Measurements from ENCODE around the gene CTNND2. TPM values are rescaled to one million over a fixed set of nuclear protein-coding genes. Genes with fewer than 3 reads are reported as not detected.
"Not testable (repeated sequence)": the region's sequence is repeated elsewhere in the genome, so short reads cannot be mapped to it uniquely, and the experiment has no call there.

CTNND2 gene
- total RNA-seq, 1 donor, result 1.9 TPM

GRCh38 chr5:11853796-11854195 lies 50.5 kb downstream of the CTNND2 start:
- TF ChIP-seq CTCF (IDR thresholded peaks at IDR 0.05; ENCODE audit: insufficient read depth, low read length), result no peak
- H3K4me3 ChIP-seq (ENCODE audit: low read depth, low read length), result no peak overlapping the region
- no peak for DNase-seq (ENCODE audit: low read depth)

- no peak overlapping the region for H3K4me3 ChIP-seq (ENCODE audit: low read depth, low read length)
- no peak for TF ChIP-seq CTCF (IDR thresholded peaks at IDR 0.05; ENCODE audit: insufficient read depth, low read length)
- DNase-seq (ENCODE audit: low read depth), result no peak
Observed at GRCh38 chr5:11853140-11853539, 51.1 kb downstream of the CTNND2 start.

GRCh38 chr5:11852717-11853087 lies 51.5 kb downstream of the CTNND2 start:
- no peak for DNase-seq (ENCODE audit: low read depth)
- H3K4me3 ChIP-seq (ENCODE audit: low read depth, low read length), result no peak overlapping the region
- no peak for TF ChIP-seq CTCF (IDR thresholded peaks at IDR 0.05; ENCODE audit: insufficient read depth, low read length)

- no peak for TF ChIP-seq CTCF (IDR thresholded peaks at IDR 0.05; ENCODE audit: insufficient read depth, low read length)
- no peak for DNase-seq (ENCODE audit: low read depth)
- H3K4me3 ChIP-seq (ENCODE audit: low read depth, low read length), result no peak overlapping the region
Observed at GRCh38 chr5:11851965-11852716, 52.1 kb downstream of the CTNND2 start.

- DNase-seq (ENCODE audit: low read depth), result no peak
- TF ChIP-seq CTCF (IDR thresholded peaks at IDR 0.05; ENCODE audit: insufficient read depth, low read length), result no peak
- no peak overlapping the region for H3K4me3 ChIP-seq (ENCODE audit: low read depth, low read length)
Observed at GRCh38 chr5:11851416-11851815, 52.8 kb downstream of the CTNND2 start.

GRCh38 chr5:11828566-11828965 lies 75.7 kb downstream of the CTNND2 start:
- not testable (repeated sequence) for H3K4me3 ChIP-seq (ENCODE audit: low read depth, low read length); DNase-seq (ENCODE audit: low read depth)

- TF ChIP-seq CTCF (IDR thresholded peaks at IDR 0.05; ENCODE audit: insufficient read depth, low read length), result no peak
- H3K4me3 ChIP-seq (ENCODE audit: low read depth, low read length), result no peak overlapping the region
- no peak for DNase-seq (ENCODE audit: low read depth)
Observed at GRCh38 chr5:11822598-11822997, 81.6 kb downstream of the CTNND2 start.
